Spleen (tissue), 7 donors: Measurements from ENCODE around the gene GRK5.

Experiments used
- POLR2A ChIP-seq, 3 donors: fragments of 450-650 bp; IDR thresholded peaks; one replicate each; pipeline ENCODE4 v1.5.1; 2017; ENCODE audit warnings: antibody characterized with exemption in 3 of 3, mild to moderate bottlenecking in 1 of 3
- POLR2AphosphoS5 ChIP-seq, 3 donors: sonication (generic); formaldehyde crosslinking; IDR thresholded peaks; one replicate each; pipeline ENCODE4 v1.5.1; 2017; ENCODE audit warnings: antibody characterized with exemption in 3 of 3
- TF ChIP-seq, protein P1 (sequence below), 11 experiments: fragments of 200-600 bp in 7 of 11; fragments of 450-650 bp in 4 of 11; sonication (generic) in 4 of 11; IDR thresholded peaks in 8 of 11; conservative IDR thresholded peaks in 3 of 11; 1 replicate in 7 of 11; 2 replicates in 4 of 11; pipeline versions ENCODE4 v1.4.0 to v1.8.0; 2016 to 2021; ENCODE audit warnings: antibody characterized with exemption in 11 of 11, inconsistent platforms in 4 of 11, mild to moderate bottlenecking in 1 of 11
- donor health status: DM: no; HTN: no; CAD: no; lungs with moderate emphysema.
- donor health status: DM: no; HTN: no; CAD: no.
- donor health status: DM: no; HTN: no; CAD: no.

DNA sequence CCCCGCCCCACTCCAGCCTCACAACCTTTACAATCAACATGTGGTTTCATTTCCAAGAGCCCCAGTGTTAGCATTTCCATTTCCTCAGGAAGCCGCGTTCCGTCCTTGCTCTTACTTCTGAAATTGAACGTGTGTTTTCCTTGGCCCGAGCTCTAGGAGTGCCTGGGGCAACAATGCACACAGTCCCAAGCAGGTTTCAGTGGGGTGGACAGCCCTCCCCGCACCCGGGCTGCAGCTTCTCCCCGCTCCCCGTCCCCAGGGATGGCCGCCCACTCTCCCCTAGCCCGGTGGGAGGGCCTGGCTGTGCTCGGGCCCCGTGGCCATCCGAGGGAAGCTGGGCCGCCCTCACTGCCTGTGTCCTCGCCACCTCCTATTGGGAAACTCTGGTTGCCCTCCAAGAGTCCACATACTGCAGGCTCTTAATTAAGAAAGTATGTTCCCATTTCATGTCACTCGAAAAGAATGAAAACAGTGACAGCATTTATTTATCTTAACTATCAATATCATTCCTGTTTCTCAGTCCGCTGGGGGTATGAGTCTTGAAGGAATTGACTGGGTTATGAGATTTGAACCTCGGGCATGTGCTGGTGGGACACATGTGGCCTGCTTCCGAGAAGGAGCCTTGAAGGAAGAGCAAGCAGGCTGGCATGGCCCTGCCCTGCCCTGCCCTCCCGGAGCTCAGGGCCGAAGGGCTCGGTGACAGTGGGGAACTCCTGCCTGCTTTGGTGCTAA is 163.8 kb downstream of the GRK5 start:
- TF ChIP-seq, protein P1, sequence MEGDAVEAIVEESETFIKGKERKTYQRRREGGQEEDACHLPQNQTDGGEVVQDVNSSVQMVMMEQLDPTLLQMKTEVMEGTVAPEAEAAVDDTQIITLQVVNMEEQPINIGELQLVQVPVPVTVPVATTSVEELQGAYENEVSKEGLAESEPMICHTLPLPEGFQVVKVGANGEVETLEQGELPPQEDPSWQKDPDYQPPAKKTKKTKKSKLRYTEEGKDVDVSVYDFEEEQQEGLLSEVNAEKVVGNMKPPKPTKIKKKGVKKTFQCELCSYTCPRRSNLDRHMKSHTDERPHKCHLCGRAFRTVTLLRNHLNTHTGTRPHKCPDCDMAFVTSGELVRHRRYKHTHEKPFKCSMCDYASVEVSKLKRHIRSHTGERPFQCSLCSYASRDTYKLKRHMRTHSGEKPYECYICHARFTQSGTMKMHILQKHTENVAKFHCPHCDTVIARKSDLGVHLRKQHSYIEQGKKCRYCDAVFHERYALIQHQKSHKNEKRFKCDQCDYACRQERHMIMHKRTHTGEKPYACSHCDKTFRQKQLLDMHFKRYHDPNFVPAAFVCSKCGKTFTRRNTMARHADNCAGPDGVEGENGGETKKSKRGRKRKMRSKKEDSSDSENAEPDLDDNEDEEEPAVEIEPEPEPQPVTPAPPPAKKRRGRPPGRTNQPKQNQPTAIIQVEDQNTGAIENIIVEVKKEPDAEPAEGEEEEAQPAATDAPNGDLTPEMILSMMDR (IDR thresholded peaks at IDR 0.05 in 8 of 11, conservative IDR thresholded peaks at IDR 0.05 in 3 of 11): no peak
- peak; percentile 55 to 76 (median 61) for TF ChIP-seq POLR2AphosphoS5 (IDR thresholded peaks at IDR 0.05)
- no peak for TF ChIP-seq POLR2A (IDR thresholded peaks at IDR 0.05)
